CD4-positive, alpha-beta T cell treated with Interleukin-17A for 1 hour (primary cell): ENCODE data around the gene FMN1.
"Not testable (repeated sequence)": the region's sequence is repeated elsewhere in the genome, so short reads cannot be mapped to it uniquely, and the experiment has no call there.

Experiments used
- DNase-seq: peaks from one replicate; pipeline ENCODE4 v3.0.0-alpha.2; 2020

Gene FMN1

GRCh38 chr15:33089165-33089877 lies 105.2 kb downstream of the FMN1 start:
- DNase-seq: no peak

- DNase-seq: peak; percentile 39
Measured at GRCh38 chr15:33086500-33087121, 107.9 kb downstream of the FMN1 start.

- DNase-seq: no peak
Measured at GRCh38 chr15:33084661-33085060, 109.9 kb downstream of the FMN1 start.

- no peak for DNase-seq
Measured at GRCh38 chr15:33083232-33084081, 111.1 kb downstream of the FMN1 start.

GRCh38 chr15:33080006-33080405 lies 114.5 kb downstream of the FMN1 start:
- DNase-seq: no peak

GRCh38 chr15:33078607-33079006 lies 115.9 kb downstream of the FMN1 start:
- no peak for DNase-seq

GRCh38 chr15:33076937-33077336 lies 117.6 kb downstream of the FMN1 start:
- DNase-seq: no peak

- DNase-seq: no peak
Measured at GRCh38 chr15:33074942-33075341, 119.6 kb downstream of the FMN1 start.

- no peak for DNase-seq
Measured at GRCh38 chr15:33074212-33074611, 120.3 kb downstream of the FMN1 start.

- DNase-seq: no peak
Measured at GRCh38 chr15:33071451-33071850, 123.1 kb downstream of the FMN1 start.

- DNase-seq: not testable (repeated sequence)
Measured at GRCh38 chr15:33069903-33070302, 124.6 kb downstream of the FMN1 start.

GRCh38 chr15:33069161-33069560 lies 125.4 kb downstream of the FMN1 start:
- DNase-seq: no peak

- no peak for DNase-seq
Measured at GRCh38 chr15:33068511-33068990, 126.0 kb downstream of the FMN1 start.

- DNase-seq: no peak
Measured at GRCh38 chr15:33068007-33068481, 126.5 kb downstream of the FMN1 start.

- no peak for DNase-seq
Measured at GRCh38 chr15:33067456-33067855, 127.1 kb downstream of the FMN1 start.

- DNase-seq: no peak
Measured at GRCh38 chr15:33066584-33066983, 127.9 kb downstream of the FMN1 start.

GRCh38 chr15:33064878-33065277 lies 129.6 kb downstream of the FMN1 start:
- DNase-seq: no peak

- DNase-seq: no peak
Measured at GRCh38 chr15:33059184-33059583, 135.3 kb downstream of the FMN1 start.

- no peak for DNase-seq
Measured at GRCh38 chr15:33057845-33058244, 136.7 kb downstream of the FMN1 start.

GRCh38 chr15:33055962-33056361 lies 138.6 kb downstream of the FMN1 start:
- DNase-seq: no peak

- DNase-seq: no peak
Measured at GRCh38 chr15:33051528-33051927, 143.0 kb downstream of the FMN1 start.

GRCh38 chr15:33048255-33048654 lies 146.3 kb downstream of the FMN1 start:
- DNase-seq: no peak

- no peak for DNase-seq
Measured at GRCh38 chr15:33047077-33047476, 147.4 kb downstream of the FMN1 start.

- no peak for DNase-seq
Measured at GRCh38 chr15:33046329-33046728, 148.2 kb downstream of the FMN1 start.
